Glomerular visceral epithelial cell (primary cell): Measurements from ENCODE around the gene MOXD1.

Experiments used
- DNase-seq: peaks from one replicate; pipeline ENCODE4 v3.0.0-alpha.2; 2016; ENCODE audit errors: extremely low spot score

Gene MOXD1

DNA sequence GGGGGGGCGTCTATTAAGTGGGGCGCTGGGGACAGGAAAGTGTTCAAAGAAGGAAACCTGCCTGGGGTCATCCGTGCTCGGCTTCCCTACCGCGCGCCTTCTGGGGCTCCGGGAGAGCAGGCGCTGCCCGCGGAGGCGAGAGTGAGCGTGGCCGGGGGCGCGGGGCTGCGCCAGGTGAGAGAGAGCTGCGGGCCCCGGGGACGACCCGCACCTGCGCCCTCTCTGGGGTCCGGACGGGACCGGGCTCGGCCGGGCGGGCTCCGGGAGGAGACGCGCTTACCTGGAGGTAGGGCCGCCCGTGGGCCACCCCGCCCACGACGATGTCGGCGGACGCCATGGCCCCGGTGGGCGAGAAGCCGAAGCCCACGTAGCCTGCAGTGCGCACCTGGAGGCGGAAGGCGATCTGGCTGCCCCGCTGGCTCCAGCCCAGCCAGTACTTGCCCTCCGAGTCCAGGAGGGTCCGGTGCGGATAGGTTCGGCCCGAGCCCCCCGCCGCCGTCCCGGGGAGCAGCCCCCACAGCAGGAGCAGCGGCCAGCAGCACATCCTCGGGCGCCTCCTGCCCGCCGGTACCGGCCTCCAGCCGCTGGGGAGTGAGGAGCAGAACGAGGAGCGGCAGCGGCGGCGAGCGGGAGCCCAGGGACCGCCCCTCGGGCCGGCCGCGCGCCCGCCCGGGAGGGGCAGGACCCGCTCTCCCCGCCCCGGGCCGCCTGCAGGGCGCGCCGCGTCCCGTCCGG lies at the start of gene MOXD1:
TSS of gene MOXD1 (minus strand) at position 593 of the 735 bp plus-strand sequence. CDS start at position 544, 49 bp downstream.
- DNase-seq: peak; percentile 77

DNA sequence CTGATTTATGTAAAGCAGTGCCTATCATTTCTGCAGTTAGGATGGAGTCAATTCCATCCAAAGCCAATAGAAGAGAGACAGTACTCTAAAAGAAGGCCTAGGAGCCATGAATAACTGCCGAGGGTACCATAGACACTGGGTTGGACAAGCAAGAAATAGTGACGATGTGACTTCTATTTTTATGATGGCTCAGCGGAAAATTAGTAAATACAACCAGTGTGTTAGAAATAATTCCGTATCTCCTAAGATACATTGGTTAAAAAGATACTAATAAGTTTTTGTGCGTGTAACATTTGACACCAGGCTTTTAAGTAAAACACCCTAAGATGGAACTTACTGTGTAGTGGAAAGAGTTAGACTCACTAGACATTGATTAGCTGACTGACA lies 45.6 kb upstream of the MOXD1 start:
- DNase-seq: no peak

DNA sequence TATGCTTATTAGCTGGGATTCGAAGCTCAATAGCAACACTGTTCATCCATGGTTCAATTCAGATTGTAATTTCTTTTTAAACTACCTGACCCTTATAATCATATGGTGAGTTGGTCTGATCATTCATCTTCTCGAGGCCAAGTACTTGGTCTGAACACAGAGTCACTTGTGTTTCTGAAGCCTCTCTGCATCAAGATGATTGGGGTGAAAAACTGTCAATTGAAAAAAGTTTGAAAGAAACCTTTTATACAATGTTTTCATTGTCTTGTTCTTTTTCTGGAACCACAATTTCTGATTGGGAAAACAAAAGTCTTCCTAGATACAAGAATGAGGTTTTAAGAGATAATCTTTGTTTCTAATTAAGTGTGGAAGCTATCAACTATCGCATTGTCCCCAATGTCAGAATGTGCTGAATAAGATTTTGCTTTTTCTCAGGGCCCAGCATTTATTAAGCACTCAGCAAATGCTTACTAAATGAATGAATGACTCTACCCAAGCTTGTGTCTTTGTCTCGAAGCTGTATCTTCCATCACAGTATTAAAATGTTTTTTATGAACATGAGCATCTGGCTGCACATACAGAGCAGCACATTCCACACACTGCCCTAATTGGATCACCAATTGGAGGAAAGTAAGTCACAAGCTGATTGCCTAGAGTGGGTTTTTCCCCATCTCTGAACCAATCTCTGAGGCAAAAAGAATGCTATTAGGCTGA lies 45.0 kb upstream of the MOXD1 start:
- DNase-seq: no peak

DNA sequence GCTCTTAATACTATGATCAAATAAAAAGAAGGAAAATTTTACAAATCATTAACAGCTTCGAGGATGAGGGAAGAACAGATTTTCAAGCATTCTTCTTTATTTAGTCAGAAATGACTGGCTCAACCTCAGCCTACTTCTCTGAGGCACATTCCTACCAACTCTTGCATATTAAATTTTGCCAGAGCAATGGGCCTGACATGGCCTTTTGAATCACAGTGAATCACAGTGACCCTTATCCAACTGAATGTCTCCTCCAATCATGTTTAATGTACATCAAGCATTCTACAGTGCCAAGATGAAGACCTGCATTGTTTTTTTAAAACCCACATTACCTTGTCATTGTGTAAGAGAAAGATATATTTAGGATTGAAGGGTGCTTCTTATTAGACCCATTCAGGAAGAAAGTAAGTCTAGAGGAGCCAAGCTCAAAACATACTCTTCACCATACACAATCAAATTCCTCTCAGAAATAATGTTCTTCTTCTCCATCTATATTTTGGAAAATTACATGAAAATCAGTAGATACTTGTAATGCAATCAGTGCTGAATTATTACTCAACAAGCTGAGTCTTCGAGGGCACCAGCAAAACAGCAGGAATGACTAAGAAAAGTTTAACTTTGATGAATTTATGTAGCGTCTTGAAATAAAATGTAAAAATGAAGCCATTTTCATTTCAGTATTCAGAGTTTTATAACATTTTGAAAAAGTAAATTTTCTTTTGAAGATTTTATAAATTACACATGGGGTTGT lies 44.1 kb upstream of the MOXD1 start:
- peak; percentile 90 for DNase-seq

DNA sequence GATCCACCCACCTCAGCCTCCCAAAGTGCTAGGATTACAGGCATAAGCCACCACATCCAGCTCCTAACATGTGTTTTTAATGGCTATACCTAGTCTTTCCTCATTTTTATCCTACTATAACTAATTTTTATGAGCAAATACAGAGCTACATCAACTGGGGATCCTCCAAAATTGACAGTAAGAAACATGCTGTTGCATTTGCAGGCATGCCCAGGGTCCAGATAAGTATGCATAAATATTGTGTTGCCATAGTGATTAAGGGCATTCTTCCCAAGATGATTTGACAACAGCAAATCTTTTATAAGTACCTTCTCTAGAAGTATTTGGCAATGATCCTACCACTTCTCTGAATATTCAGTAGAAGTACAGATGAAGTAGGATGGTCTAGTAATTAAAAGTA lies 41.9 kb upstream of the MOXD1 start:
- DNase-seq: peak; percentile 42

DNA sequence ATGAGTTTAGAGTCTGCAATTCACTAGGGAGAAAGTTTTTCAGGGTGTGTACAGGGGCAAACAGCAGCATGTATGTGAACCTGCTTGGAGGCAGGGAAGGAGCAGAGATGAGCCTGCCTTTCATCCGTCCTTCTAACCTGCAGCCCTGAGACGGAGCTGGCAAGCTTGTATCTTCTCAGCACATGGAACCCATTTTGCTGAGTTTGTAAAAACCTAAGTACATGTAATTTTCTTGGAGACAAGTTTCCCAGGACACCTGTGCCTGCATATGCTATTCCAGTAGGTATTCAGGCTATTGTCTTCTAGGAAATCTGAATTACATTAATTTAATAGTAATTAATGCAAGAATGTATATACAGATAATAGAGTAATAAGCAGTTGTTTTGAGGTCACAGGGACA lies 28.8 kb upstream of the MOXD1 start:
- no peak for DNase-seq

DNA sequence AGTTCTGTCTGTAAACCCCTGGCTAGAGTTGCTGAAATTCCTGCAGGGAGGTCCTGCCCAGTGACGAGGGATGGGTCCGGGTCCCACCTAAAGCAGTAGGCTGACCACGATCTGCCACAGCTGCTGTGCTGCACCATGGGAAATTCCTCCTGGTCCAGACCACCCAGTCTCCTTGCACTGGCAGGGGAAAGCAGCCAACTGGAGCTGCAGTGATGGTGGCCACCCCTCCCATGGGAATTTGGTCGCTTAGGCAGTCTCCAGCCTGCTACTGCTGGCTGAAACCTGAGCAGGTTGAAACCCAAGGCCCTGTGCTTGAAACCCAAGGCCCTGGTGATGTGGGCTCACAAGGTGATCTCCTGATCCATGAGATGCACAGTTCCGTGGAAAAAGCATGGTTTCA lies 23.9 kb upstream of the MOXD1 start:
- no peak for DNase-seq

DNA sequence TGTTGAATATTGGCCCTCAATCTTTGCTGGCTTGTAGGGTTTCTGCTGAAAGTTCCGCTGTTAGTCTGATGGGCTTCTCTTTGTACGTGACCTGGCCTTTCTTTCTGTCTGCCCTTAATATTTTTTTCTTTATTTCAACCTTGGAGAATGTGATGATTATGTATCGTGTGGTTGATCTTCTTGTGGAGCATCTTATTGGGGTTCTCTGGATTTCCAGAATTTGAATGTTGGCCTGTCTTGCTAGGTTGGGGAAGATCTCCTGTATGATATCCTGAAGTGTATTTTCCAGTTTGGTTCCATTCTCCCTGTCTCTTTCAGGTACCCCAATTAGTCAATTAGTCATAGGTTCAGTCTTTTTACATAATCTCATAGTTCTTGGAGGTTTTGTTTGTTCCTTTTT lies 22.6 kb upstream of the MOXD1 start:
- DNase-seq: no peak

DNA sequence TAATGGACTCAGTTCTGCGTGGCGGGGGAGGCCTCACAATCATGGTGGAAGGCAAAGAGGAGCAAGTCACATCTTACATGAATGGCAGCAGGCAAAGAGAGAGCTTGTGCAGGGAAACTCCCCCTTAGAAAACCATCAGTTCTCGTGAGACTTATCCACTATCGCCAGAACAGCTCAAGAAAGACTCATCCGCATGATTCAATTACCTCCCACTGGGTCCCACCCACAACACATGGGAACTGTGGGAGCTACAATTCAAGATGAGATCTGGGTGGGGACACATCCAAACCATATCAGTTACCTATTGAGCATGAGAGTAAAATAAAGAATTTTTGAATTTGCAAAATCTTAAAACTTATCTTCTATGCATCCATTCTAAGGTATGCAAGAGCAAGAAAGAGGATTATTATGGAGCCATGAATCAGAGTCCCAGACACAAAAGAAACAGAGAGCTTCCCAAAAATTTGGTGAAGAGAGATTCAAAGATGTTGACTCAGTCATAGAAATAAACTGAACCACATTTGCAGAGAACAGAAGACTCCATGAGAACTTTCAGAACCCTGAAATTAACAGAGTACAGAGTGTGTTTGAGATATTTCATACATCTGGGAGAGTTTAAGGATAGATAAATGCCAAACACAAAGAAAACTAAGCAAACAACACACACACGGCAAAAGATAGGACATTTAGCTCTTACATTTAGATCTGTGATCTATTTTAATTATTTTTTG lies 17.1 kb upstream of the MOXD1 start:
- DNase-seq: no peak

DNA sequence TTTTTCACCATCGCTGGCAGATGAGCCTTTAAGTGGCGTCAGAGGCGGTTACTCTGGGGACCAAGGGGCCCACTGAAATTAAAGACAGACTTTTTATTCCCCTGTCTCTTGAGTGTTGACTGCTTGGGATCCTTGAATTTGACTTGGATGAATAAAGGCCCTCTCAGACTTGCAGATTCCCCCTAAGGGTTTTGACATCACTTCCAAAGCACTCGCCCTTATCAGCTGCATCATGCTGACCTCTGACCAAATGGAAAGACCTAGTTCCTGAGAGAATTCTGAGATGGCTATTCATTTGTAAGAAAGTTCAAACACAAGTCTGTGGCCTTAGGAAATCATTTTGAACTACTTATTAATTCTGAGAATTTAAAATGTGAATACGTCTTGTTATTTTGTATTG lies 13.5 kb upstream of the MOXD1 start:
- no peak for DNase-seq

DNA sequence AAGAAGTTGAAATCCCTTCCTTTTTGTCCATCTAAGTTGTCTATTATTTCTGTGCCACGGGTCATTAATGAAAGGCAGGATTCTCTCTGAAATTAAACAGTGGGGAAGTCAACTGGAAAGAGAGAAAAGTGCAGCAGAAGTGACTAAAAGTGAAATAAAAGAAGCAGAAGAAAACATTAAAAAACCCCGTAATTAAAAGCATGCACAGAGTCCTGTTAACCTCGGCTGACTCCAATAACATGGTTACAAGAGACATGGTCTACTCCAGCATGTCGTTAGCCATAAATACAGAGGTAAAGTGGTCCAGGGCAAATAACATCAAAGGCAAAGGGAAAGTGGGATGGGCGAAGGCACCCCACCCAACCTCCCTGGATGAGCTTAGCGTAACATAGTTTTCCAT lies 13.0 kb upstream of the MOXD1 start:
- no peak for DNase-seq

DNA sequence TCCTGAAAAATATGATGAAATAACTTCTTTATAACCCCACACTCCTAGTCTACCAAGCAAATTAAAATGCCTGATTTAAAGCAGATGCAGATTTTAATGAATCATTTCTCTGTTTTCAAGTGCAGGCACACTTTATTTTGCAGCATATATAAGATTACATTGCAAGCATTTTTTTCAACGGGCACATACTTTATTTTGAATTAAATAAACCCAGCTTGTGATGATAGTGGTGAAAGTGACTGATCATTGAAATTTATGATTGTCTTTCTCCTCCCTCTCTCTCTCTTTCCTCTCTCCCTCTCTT lies 12.2 kb upstream of the MOXD1 start:
- no peak for DNase-seq

DNA sequence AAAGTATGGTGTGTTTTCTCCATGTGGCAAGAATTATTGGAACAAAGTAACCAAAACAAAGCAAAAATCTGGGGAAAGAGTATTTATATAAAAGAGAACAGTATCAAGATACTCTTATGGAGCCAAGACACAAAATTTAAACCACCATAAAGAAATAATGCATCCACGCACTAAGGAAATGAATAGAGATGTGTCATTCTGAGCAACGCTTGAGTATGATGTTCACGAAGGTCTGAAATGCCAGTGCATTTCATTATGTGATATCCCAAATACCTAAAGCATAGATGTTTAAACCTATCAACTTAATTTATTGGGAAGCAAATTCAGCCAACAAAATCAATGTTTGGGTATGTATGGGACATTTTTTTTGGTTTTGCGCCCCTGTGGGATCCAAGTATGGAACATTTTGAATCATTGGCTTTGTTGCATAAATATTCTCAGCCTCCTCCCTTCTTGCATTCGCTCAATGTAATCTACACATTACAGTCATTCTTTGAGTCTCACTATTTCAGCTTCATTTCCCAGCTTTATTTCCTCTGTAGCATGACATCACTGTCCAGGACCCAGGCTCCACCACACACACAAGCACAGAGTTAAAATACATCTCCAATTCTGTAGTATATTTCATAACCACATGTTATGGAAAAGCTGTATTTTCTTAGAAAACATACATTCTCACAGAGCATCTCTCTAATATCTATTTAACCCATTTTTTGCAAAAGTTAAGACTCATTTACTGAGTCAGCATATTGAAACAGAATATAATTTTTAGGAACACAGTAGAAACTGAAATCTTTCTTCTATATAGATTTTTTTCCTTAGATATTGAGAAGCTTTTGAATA lies 11.6 kb upstream of the MOXD1 start:
- no peak for DNase-seq

DNA sequence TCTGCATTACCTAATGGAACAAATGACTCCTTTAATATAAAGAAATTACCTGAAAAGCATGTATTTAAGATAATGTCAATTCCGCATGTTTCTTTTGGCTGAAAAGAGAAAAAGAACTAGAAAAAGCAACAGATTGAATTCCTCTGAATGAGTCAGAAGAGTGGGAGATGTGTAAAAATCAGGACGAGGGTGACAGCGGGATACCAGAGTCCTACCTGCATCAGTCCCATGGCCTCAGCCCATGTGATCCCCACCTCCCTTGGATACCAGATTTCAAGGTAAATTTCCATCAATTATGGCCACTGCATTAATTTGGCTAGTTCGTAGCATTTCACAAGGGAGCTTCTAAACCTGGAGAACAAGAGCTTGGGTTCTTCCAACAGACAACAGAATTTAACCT lies 10.0 kb upstream of the MOXD1 start:
- no peak for DNase-seq

DNA sequence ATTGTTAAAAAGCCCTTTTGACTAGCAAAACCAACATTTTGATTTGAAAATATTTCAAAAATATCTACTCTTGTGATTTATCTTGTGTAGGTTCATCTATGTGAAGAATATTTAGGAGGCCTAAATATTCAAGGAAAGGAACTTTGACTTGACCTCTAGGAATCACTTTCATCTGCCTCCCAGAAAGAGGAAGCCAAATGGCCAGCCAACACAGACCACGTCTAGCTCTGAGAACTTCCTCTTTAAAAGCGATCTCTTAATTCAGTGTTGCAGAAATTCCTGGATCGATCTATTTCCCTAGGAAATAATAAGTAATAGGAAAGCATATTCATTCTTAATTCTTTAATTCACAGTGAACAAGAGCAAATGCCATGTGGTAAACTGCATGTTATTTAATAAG lies 9.6 kb upstream of the MOXD1 start:
- DNase-seq: no peak

DNA sequence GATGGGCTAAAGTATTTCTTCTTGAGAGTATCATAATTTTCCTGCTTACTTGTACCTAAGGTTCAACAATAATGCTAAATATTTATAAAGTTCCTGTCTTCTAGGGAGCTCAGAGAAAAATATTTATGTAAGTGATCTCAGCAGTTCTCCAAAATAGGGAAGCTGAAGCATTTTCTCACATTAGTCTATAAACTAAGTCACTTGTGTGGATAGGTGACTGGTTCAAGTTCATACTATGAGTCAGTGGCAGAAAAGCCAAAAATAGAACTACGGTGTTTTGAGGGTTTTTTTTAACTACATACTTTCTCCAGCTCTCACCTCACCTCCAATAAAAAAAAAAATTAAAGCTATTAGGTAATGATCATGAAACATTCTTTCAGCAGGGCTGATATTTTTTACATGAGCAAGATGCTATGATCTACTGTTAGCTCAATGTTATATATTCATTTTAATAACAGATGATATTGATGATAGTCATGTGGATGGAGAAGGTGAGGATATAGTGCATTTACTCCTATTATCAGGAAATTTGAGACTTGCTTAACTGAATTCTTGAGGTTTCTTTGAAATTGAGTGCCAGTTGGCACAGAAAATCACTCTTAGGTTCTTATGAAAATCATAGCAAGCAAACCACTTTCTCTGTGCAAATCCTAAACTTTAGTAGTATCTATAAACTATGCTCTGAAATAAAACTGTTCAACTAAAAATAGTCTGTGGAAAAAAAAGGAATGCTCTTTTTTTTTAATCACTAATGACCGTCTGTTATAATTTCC lies 4.1 kb upstream of the MOXD1 start:
- DNase-seq: peak; percentile 31

DNA sequence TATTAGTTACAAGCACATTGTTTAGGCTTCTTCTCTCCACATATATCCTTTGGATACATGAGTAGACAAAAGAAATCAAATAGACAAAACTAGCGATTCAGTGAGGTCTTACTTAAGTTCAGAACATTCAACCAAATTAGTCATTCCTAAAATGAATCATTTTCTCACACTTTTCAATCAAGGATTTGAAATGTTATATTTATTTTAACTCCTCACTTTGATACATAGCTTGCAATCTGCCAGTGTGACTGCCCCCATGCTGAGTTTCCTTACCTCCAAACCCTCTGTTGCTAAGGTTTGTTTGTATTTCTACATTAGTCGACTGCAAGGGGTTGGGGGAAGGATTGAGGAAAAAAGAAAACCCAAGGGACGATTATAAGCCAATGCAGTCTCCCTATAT lies 3.5 kb upstream of the MOXD1 start:
- peak; percentile 26 for DNase-seq

DNA sequence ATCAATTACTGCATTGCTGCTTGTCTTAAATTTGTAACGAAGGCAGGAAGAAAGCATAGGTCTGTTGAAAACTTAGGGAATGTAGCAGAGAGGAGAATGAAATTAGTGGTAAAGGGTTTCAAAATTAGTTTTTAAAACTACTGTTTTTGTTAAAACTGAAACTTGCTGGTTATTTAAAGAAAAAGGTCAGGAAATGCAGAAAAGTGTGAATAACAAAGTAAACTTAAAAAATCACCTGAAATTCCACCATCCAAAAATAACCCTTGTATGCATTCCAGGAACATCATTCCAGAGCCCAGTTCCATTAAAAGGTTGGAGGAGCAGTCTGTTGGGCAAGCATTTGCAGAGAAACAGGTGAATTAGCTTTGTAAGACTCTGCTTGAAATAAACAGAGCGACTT lies 3.1 kb upstream of the MOXD1 start:
- no peak for DNase-seq

DNA sequence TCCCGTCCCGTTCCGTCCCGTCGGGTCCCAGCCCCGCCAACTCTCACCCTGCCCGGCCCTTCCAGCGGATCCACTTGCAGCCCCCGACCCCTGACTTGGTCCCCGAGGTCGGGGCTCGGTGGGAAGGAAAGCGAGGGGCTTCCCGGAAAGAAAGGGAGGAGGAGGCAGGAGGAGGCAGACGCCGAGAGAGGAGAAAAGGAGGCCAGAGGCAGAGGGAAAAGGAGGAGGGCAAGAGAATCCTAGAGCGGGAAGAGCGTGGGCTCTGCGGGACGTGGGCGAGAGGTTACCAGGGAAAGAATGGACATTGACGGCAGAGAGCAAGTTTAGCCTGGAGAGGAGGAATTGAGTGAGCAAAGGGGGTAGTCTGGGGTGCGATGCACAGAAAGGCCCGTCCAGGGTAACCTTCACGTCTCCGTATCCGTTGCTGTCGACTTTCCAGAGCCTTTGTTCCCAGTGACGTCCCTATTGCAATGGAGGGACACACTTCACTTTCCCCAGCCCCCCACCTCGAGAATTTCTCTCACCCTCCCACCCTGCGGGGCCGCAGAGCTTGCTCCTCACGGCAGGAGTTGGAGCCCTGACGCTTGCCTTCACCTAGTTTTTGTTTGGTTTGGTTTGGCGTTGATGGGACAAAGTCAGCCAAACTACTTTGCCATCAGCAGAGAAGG lies 477 bp upstream of the MOXD1 start:
- no peak for DNase-seq

DNA sequence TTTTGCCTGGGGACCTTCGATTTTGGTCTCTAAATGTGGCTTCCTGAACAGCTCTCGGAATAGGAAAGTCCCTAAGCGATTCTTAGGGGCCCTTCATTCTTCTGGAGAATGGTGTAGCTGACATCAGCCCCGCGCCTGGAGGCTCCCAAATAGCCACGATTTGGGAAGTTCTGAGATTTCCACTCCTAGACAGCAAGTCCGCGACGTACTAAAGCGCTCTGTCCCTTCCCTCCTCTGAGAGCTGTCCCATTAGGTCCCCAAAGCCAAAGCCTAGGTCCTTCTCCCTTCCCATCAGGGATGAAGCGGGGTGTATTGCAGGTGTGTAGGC lies 756 bp downstream of the MOXD1 start:
- DNase-seq: peak; percentile 21
